ENCODE measurements around the gene GPR25.

The GPR25 gene

GRCh38 chr1:200916681-200917080 is 43.9 kb downstream of the GPR25 start:
- no peak for DNase-seq

- peak; percentile 52 for DNase-seq
These were observed 44.6 kb downstream of the GPR25 start for GRCh38 chr1:200917291-200917817.

- DNase-seq: no peak
These were observed 45.2 kb downstream of the GPR25 start for GRCh38 chr1:200918006-200918405.

- DNase-seq: no peak
These were observed 46.6 kb downstream of the GPR25 start for GRCh38 chr1:200919386-200919785.

- DNase-seq: no peak
These were observed 48.9 kb downstream of the GPR25 start for GRCh38 chr1:200921571-200922110.

- no peak for DNase-seq
These were observed 49.6 kb downstream of the GPR25 start for GRCh38 chr1:200922406-200922805.

GRCh38 chr1:200923601-200924000 is 50.8 kb downstream of the GPR25 start:
- no peak for DNase-seq

Measured in NCI-H510A (cell line).